ENCODE data around the gene SCGB3A1.

SCGB3A1 gene

GRCh38 chr5:180603076-180603594, 11.8 kb upstream of the SCGB3A1 start:
- DNase-seq, result no peak

GRCh38 chr5:180602481-180603075, 11.3 kb upstream of the SCGB3A1 start:
- no peak for DNase-seq

- DNase-seq, result no peak
Measured at GRCh38 chr5:180601591-180602480, 10.5 kb upstream of the SCGB3A1 start.

DNA sequence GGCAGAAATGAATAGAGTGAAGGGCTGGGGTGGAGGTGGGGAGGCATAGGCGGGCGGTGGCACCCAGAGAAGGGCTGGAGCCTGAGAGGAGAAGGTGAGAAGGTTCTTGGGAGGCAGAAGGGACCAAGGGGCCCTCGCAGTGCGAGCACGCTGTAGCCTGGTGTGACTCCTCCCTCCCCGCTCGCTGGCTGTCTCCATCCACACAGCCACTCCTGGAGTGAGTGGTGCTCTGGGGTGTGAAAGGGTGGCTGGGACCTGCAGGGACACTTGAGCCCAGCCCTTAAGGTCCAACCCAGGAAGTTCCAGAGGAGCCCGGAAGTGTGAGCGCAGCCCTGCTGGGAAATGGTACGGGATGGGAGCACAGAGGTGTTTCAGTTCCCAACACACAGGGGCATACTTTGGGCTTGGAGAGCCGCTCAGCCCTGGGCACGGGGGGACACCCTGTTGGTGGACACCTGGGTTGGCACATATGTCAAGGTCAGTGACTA, 9.3 kb upstream of the SCGB3A1 start:
- DNase-seq, result no peak

GRCh38 chr5:180599981-180600553, 8.8 kb upstream of the SCGB3A1 start:
- no peak for DNase-seq

DNA sequence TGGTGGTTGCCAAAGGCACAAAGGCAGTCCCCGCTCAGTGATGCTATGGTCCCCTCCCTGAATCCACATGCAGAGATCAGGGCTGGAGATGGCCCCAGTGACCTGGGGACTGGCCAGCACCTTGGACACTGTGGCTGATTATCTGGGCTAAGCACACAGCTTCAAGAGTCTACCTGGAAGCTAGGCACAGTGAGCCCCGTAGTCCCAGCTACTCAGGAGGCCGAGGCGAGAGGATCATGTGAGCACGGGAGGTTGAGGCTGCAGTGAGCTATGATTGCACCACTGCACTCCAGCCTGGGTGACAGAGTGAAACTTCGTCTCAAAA, 8.3 kb upstream of the SCGB3A1 start:
- no peak for DNase-seq

DNA sequence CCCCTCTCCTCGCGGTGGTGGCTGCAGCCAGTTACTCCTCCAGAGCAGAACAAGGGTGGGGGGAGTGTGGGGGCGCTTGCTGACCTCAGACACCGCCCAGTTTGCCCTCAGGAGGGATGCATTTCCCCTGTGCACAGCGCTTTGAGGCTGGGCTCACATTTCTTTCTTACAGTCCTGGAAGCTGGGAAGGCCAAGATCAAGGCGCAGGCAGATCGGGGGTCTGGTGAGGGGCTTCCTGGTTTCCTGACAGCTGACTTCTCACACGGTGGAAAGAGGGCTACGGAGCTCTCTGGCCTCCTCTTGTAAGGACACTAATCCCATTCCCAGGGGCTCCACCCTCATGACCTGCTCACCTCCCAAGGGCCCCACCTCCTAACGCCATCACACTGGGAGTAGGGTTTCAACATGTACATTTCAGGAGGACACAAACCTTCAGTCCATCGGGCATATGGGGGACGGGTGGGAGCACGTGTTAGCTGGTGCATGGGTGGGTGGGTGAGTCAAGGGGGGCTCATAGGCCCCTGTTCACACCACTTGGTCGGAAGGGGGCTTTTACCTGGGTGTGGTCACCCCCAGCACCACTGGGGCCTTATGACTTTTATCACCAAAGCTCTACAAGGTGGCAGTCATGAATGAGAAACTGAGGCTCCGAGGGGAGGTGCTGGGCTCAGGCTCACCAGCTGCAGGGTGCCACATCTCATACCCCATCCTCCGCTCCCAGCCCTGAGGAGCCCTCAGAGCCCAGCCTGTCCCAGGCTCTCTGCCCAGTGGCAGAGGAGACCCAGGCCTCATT, 7.7 kb upstream of the SCGB3A1 start:
- DNase-seq, result no peak

GRCh38 chr5:180598316-180598701, 7.0 kb upstream of the SCGB3A1 start:
- DNase-seq, result no peak

- no peak for DNase-seq
Measured at GRCh38 chr5:180596668-180597231, 5.5 kb upstream of the SCGB3A1 start.

DNA sequence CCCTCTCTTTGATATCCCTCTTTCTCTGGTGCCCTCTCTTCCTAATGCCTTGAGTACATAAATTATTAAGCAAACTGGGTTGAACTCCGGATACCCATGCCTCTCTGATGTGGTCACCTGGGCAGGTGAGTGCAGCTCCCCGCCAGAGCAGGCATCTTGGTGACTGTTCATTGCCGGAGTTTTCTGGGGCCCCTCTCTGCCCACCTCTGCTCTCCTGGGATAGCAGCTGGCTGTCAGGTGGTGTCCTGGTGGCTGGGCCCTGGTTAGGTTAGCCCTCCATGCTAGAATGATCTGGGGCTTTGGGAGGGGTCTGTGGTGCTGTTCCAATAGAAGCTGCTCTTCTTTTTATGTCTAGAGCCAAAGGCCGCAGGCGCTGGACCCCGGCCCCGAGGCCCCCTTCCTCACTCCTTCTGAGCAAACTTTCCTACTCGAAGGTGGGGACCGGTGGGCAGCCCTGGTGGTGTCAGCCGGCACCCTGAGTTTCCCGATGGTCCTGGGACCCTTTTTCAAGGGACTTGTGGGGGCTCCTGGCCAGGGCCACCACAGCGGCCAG, 4.9 kb upstream of the SCGB3A1 start:
- no peak for DNase-seq

GRCh38 chr5:180595381-180596114, 4.2 kb upstream of the SCGB3A1 start:
- DNase-seq, result no peak

DNA sequence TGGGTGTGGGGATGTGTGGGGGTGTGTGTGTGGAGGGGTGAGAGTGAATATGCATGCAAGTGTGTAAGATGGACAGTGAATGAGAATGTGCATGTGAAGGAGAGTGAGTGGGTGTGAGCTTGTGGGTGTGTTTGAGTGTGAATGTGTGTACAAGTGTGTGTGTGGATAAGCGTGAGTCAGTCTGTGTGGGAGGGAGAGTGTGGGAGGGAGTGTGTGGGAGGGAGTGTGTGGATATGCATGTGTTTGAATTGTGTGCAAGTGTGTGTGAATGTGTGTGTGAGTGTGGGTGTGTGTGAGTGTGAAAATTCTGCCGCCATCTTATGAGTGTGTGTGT, 3.7 kb upstream of the SCGB3A1 start:
- no peak for DNase-seq

DNA sequence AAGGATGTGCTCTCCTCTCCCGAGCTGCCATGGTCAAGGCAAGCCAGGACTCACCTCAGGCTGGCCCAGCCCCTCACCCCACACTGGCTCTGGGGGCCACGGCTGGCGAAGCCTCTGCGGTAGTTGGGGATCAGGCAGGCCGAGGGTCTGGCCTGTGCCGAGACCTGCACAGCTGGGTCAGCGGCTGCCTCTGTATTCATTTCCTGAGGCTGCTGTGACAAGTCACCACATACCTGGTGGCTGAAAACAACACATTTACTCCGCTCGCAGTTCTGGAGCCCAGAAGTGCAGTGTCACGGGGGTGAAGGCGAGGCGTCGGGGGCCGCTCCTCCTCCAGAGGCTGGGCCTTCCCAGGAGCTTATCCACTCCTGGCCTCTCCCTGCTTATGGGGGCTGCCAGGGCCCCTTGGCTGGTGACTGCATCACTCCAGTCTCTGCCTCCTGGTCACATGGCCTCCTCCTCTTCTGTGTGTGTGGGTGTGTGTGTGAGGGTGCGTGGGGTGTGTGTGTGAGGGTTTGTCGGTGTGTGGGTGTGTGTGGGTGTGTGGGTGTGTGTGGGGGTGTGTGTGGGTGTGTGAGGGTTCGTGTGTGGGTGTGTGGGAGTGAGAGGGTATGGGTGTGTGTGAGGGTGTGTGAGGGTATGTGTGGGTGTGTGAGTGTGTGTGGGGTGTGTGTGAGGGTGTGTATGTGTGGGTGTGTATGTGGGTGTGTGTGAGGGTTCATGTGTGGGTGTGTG, 3.2 kb upstream of the SCGB3A1 start:
- no peak for DNase-seq

GRCh38 chr5:180593446-180594206, 2.3 kb upstream of the SCGB3A1 start:
- DNase-seq, result no peak

DNA sequence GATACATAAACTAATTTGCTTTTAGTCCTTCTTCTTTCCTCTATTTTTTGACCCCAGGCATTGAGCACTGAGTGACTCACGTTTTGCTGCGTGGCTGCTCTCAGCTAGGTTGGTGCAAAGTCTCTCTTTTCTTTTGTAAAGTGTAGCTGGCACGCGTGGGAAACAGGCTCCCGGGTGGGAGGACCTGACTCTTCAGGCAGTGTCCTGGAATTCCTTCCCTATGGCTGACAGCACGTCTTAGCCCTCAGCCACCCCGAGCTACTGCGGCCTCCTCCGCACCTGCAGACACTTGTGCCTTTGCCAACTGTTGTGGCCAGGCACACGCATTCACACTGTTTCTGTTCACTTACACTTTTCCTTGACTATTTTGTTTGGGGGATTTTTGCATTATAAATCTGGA, 877 bp upstream of the SCGB3A1 start:
- DNase-seq, result no peak

- no peak for DNase-seq
Measured at GRCh38 chr5:180590543-180591310, 572 bp downstream of the SCGB3A1 start.

DNA sequence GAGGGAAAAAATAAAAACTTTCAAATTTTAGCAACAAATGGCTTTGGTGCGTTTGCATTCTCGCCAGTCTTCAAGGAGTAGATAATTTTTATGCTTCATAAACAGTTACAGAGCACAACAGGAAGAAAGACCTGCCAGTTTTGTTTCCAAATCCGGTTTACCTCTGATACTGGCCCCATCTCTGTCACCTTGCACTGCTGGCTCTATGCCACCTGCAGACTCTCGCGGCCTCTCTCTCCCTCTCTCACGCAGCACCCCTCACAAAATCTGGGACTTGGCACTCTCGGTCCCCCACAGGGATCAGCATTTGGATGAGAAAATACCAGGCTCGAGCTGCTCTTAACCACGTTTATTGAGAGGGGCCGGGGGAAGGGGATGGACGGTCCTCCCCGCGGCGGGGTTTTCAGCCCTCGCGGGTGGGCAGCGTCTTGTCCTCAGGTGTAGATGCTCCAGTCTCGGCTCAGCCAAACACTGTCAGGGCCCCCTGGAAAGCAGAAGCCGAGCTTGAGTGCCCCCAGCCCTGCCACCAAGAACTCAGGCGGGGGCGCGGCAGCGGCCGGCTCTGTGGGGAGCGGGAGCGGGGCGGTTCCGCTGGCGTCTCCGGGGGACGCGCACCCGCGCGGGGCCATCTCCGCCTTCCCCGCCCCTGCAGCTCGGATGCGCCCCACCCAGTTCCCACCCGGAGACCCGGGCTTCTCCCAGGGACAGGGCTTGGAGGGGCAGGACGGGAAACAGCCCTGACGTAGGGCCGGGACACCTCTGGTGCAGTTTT, 1.3 kb downstream of the SCGB3A1 start:
- DNase-seq, result no peak

GRCh38 chr5:180586870-180587269, 4.4 kb downstream of the SCGB3A1 start:
- no peak for DNase-seq

GRCh38 chr5:180586204-180586603, 5.1 kb downstream of the SCGB3A1 start:
- no peak for DNase-seq

All from stimulated activated CD4-positive, alpha-beta T cell treated with anti-CD3 and anti-CD28 coated beads, Interleukin-2, amount 100 ng/mL, for 24 hours (primary cell).